ENCODE data around the gene KIF11.
"Not testable (repeated sequence)": the region's sequence is repeated elsewhere in the genome, so short reads cannot be mapped to it uniquely, and the experiment has no call there.

KIF11 gene

DNA sequence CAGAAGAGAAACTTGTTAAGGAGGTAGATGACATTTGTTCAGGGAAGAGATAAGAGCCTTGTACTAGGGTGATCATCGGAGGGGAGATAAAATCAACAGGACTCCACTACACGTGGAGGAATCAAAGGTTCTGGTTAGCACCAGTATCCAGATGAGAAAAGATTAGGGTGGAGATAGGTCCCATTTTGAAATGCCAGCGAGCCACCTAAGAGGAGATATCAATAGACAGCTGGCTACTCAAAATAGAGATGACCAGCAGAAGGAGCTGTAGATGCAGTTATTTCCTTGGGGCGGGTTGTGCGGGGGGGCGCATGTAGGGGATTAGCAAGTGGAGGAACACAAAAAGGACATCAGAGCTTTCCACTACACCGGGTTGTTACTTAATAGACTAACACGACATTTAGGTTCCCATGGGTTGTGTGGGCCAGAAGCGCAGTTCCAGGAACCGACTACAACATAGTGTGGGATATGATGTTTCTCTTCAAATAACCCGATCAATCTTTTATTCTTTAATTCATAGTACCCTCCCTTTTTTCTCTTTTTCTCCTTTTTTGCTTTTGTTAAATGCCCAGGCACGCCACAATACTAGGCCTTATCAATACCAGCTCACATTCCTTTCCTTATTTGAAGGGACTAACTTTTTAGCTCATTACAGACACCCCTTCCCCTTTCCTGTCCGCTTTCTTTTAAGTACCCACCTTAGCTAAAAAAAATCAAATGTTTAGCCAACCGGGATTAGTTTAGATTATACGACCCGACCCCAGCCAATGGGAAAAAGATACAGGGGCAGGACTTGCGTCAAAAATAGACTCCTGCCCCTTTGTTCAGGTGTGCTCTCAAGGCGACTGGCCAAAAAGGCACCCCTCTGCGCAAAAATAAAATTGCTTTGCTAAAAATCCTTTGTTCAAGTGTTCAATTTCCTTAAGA is 2.0 kb upstream of the KIF11 start:
- no peak for DNase-seq (ENCODE audit: low read depth in 3 of 3)

DNA sequence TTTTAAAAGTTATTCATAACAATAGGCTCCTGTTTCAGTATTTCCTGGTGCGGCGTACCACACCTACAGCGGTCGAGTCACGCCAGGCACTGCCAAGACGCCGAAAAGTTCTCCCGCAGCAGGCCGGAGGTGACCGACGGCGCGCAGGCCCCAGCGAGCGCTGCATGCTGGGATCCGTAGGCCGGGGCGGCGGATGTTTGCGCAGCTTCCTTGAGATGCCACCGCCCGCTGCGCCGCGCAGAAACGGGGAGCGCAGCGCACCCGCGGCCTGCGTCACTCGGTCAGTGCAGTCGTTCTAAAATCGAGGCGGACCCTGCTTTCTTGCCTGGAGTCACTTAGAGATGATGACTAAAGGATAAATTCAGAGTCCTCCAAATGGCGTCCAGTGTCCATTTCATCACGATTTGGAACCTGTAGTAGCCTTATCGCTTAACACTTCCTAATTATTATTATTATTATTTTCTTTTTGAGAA is 1.3 kb upstream of the KIF11 start:
- DNase-seq (ENCODE audit: low read depth in 3 of 3), result peak; percentile 74 to 87 (median 78)

DNA sequence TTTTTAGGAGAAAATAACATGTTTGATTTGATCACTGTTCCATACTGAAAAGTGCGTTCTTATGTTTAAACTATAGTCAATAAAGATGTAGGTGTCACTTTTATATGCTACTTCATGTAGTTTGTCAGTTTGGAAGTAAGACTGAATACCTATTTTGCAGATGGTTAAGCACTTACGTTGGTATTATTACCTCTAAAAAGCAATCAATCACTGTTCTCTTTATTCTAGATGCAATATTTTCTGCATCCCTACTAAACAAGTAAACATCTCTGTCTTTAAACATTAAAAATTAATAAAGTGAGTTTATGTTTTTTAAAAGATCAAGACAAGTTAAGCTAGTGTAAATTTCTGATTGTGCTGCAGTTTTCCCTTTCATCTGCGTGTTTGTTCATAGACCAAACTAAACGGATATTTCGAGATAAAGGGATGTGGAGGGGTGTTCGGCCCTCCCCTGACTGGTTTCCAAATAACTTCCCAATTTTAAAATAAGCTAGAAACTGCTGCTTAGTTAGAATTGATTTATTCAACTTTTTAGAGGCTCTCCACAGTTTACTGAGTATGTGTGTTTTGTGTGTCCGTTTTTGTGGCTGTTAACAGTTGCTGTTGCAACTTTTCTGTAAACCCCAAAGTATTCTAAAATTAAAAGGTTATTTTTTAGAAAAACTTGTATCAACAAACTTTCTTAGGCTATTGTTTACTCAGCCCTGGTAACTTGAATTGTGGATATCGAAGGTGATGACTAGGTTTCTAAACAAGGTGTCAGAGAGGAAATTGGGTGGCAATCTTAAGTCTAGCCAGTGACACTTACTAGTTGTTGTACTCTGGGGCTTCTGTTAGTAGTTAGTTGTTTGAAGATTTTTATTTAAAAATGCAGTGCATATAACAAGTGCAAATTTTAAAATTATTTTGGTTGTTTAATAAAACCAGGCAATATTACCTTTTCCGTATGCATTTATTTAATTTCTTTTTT is 974 bp downstream of the KIF11 start:
- DNase-seq (ENCODE audit: low read depth in 3 of 3), result no peak

DNA sequence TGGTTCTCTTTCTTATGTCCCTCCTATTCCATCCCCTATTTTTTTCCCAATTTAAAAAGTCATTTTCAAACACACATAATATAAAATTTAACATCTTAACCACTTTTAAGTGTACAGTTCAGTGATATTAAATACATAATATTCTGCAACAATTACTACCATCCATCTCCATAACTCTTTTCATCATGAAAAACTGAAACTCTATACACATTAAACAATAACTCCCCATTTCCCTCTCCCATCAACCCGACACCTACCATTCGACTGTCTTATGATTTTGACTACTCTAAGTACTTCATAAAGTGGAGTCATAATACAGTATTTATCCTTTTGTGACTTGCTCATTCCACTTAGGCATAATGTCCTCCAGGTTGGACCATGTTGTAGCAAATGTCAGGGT is 2.6 kb downstream of the KIF11 start:
- DNase-seq (ENCODE audit: low read depth in 3 of 3), result no peak

DNA sequence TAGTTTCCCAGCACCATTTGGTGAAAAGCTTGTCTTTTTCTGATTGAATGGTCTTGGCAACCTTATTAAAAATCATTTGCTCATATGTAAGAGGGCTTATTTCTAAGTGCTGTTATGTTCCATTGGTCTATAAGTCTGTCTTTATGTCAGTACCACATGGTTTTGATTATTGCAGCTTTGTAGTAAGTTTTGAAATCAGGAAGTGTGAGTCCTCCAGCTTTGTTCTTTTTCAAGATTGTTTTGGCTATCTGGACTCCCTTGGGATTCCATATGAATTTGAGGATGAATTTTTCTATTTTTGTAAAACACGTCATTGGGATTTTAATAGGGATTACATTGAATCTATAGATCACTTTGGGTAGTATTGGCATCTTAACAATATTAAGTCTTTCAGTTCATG is 5.4 kb downstream of the KIF11 start:
- DNase-seq (ENCODE audit: low read depth in 3 of 3), result no peak

DNA sequence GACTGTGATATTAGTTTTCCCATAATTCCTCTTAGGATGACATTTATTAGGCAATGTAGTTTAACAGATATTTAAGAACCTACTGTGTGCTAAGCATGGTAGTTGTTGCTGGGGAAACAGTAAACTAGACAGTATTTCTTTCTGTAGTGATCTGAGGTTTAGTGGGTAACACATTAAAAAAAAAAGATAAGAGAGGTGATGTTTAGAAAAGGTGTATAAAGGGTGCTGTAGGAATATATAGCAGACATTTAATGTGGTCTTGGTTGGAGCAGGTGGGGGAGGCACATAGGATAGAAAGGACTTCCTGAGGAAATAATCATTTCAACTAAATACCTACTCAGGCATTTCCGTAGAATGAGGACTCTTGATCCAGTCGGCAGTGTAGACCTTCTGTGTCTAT is 11.9 kb downstream of the KIF11 start:
- DNase-seq (ENCODE audit: low read depth in 3 of 3), result no peak

DNA sequence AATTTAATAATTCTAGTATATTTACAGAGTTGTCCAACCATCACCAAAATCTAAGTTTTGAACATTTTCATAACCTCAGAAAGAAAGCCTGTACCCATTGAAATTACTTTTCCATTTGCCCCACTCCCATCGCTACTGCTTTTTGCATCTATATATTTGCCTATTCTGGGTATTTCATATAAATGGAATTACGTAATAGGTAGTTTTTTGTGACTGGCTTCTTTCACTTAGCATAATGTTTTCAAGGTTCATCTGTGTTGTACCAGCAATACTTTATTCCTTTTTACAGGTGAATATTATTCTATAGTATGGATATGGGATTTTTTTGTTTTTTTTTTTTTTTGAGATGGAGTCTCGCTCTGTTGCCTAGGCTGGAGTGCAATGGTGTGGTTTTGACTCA is 22.6 kb downstream of the KIF11 start:
- no peak for DNase-seq (ENCODE audit: low read depth in 3 of 3)

DNA sequence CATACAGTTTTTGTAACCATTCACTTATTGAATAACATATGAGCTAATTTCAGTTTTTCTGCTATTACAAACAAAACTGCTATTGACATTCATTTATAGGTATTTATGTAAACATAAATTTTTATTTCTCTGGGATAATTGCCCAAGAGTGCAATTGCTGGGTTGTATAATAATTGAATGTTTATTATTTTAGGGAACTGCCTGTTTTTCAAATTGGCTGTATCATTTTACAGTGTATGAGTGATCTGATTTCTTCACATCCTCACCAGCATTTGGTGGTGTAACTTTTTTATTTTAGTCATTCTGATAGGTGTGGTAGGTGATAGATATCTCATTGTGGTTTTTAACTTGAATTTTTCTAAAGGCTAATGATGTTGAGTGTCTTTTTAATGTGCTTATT is 26.4 kb downstream of the KIF11 start:
- no peak for DNase-seq (ENCODE audit: low read depth in 3 of 3)

DNA sequence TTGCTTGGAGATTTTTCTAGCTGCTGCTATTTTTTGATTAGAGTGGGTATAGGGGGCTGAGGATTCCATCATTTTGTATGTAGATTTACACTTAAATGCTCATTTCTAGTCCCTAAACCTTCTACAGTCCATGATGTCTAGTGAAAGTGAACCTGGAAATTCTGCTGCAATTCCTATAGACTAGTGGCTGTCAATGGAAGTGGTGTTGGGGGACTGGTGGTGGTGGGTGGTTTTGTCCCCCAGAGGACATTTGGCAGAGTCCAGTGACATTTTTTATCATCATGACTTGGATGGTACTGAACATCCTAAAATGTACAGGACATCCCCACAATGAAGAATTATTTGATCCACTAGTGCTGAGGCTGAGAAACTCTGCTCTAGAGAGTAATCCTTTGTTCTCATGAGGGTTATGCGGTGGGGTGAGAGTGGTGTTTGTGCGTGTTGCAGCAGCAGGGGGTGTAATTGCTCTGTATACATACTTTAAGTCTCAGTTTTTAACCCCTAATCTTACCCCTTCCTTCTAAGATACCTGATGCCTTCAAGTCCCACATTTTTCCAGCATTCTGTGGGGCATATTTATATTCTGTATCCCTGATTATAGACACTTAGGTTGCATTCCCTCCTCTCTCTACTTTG is 35.0 kb downstream of the KIF11 start:
- DNase-seq (ENCODE audit: low read depth in 3 of 3), result no peak

DNA sequence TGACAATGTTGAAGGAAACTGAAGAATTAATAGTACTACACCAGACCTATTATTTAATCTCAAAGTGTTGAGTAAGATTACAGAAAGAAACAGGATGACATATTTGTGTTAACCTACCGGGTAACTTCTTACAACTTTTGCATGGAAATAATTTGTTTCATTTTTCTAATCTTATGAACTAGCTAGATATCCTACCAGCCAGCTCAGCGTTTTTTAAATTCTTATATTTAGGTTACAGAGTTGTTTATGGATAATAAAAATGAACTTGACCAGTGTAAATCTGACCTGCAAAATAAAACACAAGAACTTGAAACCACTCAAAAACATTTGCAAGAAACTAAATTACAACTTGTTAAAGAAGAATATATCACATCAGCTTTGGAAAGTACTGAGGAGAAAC is 37.0 kb downstream of the KIF11 start:
- no peak for DNase-seq (ENCODE audit: low read depth in 3 of 3)

DNA sequence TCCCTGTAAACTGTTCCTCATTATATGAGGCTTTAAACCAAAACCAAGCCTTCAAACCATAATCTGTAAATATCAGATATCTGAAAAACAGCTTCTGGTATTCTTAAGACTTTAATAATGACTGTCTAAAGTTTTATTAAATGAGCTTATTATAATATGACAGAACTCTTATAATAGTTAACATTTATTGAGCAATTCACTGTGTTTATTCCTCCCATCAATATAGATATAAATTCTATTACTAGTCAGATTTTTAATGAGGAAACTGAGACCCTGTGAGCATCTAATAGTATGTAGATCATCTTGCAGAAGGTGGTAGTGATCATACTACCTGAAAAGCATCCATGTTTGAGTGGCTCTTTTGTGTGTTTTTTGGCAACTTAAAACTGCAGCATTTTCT is 45.1 kb downstream of the KIF11 start:
- no peak for DNase-seq (ENCODE audit: low read depth in 3 of 3)

DNA sequence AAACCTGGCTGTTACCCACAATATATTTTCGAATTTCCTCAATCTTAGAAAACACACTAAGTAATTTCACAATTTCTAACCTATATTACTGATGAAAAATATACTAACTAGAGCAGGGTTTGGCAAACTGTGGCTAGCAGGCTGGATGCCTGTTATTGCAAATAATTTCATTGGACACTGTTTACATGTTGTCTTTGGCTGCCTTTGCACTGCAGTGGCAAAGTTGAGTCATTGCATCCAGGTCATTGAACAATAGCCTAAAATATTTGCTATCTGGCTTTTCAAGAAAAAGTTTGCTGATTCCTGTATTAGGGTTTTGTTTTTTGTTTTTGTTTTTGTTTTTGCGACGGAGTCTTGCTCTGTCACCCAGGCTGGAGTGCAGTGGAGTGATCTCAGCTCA is 47.2 kb downstream of the KIF11 start:
- no peak for DNase-seq (ENCODE audit: low read depth in 3 of 3)

DNA sequence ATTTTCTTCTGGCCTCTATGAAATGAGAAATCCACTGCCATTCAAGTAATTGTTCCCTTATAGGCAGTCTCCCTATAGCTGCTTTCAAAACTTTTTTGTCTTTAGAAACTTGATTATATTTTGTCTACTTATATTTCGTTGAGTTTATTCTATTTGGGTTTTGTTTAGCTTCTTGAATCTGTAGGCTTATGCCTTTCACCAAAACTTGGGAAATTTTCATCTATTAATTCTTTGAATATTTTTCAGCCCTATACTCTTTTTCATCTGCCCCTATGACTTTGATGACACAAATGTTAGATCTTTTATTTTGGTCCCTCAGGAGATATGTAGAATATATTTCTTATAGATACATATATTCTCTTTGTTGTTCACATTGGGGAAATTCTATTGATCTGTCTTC is 48.6 kb downstream of the KIF11 start:
- no peak for DNase-seq (ENCODE audit: low read depth in 3 of 3)

DNA sequence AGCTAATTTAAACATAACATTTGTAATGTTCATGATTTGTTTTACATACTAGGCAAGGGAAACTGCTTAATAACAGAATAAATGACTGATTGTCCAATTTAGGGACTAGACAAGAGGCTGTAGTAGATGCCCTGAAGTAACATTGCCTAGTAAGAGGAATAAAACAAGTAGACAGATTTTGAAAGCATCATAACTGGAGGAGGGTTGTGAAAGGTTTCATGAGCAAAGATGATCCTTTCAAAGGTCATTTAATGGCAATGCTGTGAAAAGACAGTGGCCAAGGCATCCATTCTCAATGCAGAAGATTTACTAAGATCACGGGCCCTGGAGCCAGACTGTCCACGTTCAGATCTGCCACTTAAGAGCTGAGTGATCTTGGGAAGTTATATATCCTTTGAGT is 52.0 kb downstream of the KIF11 start:
- no peak for DNase-seq (ENCODE audit: low read depth in 3 of 3)

DNA sequence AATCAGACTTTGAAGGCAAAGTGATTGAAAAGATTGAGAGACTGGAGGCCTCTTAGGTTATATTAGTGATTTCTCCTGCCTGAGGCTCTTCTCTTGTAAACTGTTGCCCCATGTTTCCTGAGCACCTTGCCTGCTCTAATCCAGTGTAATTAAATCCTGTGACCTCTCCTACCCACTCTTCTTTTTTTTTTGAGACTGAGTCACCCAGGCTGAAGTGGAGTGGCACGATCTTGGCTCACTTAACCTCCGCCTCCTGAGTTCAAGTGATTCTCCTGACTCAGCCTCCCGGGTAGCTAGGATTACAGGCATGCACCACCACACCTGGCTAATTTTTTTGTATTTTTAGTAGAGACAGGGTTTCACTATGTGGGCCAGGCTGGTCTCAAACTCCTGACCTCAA is 57.9 kb downstream of the KIF11 start:
- not testable (repeated sequence) for DNase-seq (ENCODE audit: low read depth in 3 of 3)

DNA sequence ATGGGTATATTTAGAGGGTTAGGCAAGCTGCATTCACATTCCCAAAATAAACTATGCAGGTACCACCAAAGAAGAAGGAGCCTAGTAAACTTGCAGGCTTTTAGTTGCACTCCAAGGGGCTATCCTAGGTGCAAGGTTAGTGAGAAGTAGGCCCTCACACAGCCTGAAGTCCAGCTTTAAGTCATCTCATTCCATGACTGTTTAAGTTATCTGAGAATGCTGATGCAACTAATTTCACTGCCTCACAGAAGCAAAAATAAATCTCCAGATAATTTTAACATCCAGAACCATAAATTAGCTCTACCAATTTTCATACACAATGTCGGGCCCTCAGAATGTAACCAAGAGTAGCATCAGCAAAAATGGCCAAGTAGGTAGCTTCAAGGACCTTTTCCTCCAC is 62.5 kb downstream of the KIF11 start:
- no peak for DNase-seq (ENCODE audit: low read depth in 3 of 3)

DNA sequence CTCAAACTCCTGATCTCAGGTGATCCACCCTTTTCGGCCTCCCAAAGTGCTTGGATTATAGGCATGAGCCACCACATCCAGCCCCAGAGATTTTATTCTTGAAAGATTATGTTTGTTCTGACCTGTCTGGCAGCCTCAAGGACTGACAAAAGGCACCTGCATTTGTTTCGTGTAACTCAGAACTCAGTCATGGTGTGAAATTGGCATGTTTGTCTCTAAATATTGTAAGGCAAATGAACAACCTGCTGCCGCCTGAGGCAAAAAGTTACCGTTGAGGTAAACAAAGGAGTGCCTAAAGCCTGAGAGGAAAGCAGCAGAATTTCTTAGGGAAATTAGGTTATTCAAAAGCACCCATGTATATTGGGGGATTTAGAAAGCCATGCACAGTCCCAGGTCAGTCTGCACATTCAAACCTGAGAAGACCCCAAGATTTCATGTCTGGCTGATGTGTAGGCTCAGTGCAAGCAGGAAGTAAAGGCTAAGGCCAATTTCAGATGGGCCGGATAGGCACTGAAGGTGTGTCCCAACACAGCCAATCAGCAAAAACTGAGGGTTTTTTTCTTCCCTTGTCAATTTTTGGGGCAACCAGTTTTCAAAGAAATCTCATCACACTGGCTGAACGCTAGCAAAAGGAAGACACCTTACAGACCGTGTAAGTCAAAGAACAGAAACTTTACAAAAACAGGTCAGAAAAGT is 63.5 kb downstream of the KIF11 start:
- no peak for DNase-seq (ENCODE audit: low read depth in 3 of 3)

DNA sequence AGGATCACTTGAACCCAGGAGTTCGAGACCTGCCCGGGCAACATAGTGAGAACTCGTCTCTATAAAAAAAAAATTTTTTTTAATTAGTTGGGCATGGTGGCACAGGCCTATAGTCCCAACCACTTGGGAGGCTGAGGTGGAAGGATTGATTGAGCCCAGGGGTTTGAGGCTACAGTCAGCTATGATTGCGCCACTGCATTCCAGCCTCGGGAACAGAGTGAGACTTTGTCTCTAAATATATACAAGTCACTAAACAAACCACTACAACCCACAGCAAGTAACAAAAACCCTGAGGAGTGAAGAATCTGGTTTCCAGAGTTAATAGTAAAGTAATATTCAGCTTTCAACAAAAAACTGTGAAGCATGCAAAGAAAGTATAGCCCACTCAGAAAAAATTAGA is 64.1 kb downstream of the KIF11 start:
- no peak for DNase-seq (ENCODE audit: low read depth in 3 of 3)

DNA sequence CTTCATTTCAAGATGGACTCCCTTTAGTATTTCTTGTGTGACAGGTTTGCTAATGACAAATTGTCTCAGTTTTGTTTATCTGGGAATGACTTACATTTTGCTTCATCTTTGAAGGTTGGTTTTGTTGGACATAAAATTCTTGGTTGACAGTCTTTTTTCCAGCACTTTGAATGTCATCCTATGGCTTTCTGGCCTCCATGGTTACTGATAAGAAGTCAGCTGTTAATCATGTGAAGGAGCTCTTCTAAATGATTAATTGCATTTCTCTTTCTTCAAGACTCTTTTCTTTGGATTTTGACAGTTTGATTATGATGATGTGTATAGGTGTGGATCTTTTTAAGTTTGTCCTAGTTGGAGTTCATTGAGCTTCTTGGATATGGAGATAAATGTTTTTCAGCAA is 69.9 kb downstream of the KIF11 start:
- DNase-seq (ENCODE audit: low read depth in 3 of 3), result no peak

DNA sequence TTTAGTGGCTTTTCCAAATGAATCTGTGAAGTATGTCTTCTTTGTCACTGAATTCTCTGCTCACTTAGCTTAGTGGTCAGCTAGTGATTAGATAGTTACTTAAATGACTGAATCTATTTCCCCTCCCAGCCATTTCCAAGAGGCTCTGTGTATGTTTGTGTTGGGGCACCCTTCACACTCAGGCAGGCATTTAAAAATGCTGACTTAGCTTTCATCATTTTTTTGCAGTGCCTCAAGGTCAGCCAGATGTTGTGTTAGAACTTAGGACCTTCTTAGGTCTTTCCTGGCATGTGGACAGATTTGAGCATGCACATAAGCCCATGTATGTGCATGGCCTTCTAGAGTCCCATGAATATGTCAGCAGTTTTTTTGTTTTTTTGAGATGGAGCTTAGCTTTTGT is 71.4 kb downstream of the KIF11 start:
- no peak for DNase-seq (ENCODE audit: low read depth in 3 of 3)

DNA sequence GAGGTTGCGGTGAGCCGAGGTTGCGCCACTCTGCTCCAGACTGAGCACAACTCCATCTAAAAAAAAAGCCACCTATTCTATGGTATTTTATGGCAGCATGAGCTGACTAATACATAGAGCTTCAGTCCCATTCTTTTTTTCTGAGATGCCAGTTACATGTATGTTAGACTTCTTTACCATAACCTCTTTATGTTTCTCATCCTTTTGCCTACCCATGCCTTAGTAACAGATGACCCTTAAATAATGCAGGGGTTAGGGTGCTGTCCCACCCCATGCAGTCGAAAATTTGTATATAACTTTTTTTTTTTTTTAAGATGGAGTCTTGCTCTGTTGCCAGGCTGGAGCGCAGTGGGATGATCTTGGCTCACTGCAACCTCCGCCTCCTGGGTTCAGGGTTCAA is 74.1 kb downstream of the KIF11 start:
- no peak for DNase-seq (ENCODE audit: low read depth in 3 of 3)

DNA sequence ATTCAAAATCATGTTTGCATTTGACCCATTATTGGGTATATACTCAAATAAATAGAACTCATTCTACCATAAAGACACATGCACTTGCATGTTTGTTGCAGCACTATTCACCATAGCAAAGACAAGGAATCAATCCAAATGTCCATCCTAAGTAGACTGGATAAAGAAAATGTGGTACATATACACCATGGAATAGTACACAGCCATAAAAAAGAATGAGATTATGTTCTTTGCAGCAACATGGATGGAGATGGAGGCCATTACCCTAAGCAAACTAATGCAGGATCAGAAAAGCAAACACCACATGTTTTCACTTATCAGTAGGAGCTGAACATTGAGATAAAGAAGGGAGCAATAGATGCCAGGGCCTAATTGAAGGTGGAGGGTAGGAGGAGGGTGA is 84.8 kb downstream of the KIF11 start:
- no peak for DNase-seq (ENCODE audit: low read depth in 3 of 3)
